DMS114 treated with DMSO at 0.1 percent for 48 hours (cell line): Measurements from ENCODE around the gene STX11.
"Not testable (repeated sequence)": the region's sequence is repeated elsewhere in the genome, so short reads cannot be mapped to it uniquely, and the experiment has no call there.

Experiments
- DNase-seq: peaks from one replicate; lab custom pipeline; 2025; ENCODE audit not compliant: unreplicated experiment; lab: John Stamatoyannopoulos, UW

STX11 gene

DNA sequence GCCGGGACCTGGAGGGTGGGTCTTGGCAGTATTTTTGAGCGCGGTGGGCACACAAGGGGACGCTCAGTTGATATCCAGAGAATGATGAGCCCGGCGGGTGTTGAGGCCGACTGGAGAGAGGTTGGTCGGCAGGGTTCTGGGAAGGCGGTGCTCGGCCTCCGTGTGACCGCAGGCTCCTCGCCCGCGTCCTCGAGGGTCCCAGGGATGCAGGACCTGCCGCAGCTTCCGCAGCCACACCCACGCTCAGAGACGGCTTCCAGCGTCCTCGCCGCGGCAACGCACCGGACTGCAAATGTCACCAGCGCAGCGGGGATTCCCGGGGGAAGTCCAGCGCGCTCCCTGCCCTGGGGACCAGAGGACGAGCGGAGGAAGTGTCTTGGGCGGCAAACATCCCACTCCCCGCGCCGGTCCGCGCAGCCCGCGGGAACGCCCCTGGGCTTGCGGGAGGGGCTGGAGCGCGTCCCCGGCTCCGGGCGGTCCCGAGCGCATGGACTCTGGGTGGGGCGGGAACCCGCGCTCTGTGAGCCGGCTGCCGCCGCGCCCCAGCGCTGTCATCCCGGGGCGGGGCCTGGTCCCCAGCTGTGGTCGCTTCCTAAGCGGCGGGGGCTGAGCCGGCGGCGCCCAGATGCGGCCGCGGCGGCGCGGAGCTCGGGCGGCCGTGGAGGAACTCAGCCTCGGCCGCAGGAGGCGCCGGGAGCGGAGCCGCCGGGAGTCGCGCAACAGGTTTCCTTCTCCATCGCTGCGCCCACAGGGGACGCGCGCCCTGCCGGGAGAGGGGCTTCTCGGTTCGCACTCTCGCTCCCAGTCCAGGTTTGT is at the start of gene STX11:
STX11 (plus strand) TSS at position 624 of the 816 bp plus-strand sequence. CDS start 36,111 bp downstream, outside the sequence.
- DNase-seq, result peak; percentile 6

DNA sequence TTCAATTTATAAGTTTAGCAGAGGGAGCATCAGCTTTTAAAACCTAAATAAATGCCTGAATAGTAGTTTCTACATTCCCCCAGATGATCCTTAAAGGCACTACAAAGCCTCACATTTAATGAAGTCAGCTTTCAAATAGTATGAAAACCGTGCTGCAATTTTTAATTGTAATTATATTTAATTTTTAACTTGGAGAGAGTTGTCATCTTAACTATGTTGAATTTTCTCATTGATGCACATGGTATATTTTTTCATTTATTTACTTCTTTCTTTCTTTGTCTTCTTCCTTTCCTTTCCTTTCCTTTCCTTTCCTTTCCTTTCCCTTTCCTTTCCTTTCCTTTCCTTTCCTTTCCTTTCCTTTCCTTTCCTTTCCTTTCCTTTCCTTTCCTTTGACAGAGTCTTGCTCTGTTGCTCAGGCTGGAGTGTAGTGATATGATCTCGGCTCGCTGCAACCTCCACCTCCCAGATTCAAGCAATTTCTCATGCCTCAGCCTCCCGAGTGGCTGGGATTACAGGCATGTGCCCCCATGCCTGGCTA is 47.2 kb upstream of the STX11 start:
- no peak for DNase-seq

GRCh38 chr6:144104488-144104887 is 45.8 kb upstream of the STX11 start:
- no peak for DNase-seq

- DNase-seq, result peak; percentile 43
Measured at GRCh38 chr6:144104898-144105487, 45.3 kb upstream of the STX11 start.

DNA sequence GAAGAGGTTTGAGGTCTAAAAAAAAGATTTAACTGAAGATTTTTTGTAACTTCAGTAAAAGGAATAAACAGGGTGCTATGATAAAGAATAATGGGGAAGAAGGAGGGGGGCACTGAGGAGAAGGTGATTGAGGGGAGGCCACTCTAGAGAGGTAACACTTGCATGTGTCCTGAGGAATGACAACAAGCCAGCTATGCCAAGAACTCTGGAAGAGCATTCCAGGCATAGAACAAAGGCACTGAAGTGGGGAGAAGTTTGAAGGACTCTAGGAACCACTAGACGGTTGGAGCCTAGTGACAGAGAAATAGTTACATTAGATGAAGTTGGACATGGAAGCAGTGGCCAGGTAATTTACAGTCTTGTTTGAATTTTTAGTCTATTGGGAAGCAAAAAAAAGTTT is 44.1 kb upstream of the STX11 start:
- DNase-seq, result no peak

- DNase-seq, result no peak
Measured at GRCh38 chr6:144110210-144110609, 40.1 kb upstream of the STX11 start.

DNA sequence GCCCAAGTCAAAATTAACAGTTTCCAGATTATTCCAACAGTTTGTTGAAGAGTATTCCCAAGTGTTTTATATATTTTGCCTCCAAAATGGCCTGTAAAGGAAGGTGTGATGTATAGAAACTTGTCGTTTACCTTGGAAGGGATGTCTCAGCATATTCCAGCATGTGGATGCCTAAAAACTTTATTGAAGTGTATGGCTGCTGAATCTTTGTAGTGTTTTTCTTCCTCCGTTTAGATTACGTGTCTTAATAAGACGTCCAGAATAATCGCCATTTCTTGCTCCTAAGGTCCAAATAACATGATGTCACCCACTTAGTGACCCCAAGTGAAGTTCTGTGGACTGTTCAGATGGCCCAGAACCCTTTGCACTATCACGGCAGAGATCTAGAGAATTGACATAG is 37.0 kb upstream of the STX11 start:
- DNase-seq, result no peak

DNA sequence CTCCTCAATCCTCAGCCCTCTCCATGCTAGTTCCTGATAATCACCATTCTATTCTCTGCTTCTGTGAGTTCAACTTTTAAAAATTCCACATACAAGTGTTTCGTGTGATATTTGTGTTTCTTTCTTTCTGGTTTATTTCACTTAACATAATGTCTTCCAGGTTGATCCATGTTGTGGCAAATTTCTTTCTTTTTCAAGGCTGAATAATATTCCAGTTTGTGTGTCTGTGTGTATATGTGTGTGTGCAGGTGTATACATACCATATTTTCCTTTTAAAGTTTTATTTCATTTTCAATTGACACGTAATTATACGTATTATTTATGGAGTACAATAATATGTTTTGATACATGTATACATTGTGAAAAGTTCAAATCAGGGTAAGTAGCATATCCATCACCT is 35.1 kb upstream of the STX11 start:
- no peak for DNase-seq

DNA sequence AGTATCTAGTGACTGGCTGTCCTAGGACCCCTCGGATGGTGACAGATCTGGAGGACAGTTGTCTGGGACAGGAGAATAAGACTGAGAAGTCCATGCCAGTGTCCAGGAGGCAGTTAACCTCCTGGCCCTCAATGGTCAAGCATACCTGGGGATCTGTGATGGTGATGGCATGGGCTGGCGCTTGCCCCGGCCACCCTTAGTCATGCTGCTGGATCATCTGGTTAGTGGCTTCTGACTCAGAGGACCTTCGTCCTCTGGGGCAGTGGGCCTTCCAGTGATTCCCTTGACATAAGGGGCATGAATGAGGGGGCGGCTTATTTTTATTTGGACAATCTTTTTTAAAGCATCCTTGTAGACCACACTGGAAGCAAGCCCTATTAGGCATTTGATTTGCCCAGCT is 30.9 kb upstream of the STX11 start:
- DNase-seq, result no peak

DNA sequence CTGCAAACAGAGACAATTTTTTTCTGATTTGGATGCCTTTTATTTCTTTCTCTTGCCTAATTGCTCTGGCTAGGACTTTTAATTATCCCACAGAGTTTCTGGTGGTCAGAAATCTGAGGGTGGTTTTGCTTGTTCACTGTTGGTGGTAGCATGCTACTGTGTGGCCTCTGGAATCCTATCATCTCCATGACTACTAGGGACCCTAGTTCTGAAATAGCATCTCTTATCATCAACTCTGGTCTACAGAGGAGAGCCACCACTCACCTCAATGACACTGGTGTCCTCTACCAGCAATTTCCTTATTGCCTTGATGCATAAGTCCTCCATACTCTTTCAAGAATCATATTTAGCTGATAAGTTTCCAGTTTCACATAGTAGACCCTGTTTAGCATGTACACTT is 27.5 kb upstream of the STX11 start:
- DNase-seq, result no peak

DNA sequence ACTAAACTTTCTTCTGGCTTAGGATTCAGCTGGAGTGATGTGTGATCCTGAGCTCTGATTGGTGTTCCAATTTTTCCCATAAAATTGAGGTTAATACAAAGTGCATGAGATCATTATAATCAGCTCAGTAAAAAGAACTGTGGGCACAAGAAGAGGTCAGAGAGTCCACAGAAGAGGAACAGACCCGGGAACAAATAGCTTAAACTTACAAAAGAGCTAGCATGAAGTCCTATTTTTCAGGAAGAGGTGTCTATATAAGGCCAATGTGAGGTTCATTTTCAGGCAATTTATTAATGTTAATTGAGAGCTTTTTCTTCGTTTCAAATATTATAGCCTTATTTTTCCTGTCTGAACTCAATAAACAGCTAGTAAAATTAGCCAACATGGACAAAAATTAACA is 26.9 kb upstream of the STX11 start:
- DNase-seq, result no peak

DNA sequence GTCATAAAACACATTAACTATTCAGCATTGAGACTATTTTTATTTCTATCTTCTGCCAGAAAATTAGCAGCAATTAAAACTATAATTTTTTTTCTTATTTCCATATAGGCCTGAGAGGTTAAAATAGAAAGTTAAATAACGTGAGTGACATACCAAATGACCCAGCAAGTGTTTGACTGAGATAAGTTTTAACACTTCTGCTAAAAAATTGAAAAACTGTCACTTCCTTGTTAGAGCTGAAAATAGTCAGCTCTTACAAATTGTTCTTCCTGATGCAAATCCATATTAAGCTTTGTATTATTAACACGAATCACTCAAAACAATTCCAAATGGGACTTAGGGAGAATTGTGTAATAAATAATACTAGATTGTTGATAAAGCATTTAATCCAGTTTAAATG is 26.5 kb upstream of the STX11 start:
- DNase-seq, result no peak

DNA sequence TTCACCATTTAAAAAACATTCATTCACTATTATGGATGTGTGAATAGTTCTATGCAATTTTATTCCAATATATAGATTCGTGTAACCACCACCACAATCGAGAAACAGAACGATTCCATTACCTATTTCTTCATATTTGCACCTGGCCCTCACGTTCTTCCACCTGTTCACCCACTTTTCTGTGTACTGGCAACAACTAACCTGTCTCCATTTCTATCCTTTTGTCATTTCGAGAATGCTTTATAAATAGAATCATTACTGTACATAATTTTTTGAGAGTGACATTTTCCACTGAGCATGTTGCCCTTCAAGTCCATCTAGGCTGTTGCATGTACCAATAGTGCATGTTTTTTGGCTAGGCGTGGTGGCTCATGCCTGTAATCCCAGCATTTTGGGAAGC is 23.2 kb upstream of the STX11 start:
- DNase-seq, result no peak

GRCh38 chr6:144129469-144129868 is 20.8 kb upstream of the STX11 start:
- no peak for DNase-seq

DNA sequence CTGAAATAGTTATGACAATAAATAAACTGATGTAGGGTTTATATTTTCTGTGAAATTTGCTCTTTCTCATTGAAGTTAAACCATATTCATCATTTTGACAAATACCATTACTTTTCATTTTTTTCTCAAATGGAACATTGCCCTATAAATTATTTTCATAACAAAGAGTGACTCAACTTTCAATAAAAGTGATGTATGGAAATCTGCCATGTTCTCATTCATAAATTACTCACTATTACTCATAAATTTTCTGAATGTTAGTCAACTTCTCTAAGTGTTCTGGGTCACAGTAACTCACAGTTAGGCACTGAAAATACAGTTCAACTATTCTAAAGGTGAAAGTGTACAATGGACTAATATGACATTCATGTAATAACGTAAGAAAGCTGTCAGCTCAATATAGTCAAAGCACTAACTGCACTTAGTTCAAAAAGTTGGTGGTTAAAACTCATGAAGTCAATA is 19.0 kb upstream of the STX11 start:
- no peak for DNase-seq

- DNase-seq, result not testable (repeated sequence)
Measured at GRCh38 chr6:144132167-144132690, 18.1 kb upstream of the STX11 start.

DNA sequence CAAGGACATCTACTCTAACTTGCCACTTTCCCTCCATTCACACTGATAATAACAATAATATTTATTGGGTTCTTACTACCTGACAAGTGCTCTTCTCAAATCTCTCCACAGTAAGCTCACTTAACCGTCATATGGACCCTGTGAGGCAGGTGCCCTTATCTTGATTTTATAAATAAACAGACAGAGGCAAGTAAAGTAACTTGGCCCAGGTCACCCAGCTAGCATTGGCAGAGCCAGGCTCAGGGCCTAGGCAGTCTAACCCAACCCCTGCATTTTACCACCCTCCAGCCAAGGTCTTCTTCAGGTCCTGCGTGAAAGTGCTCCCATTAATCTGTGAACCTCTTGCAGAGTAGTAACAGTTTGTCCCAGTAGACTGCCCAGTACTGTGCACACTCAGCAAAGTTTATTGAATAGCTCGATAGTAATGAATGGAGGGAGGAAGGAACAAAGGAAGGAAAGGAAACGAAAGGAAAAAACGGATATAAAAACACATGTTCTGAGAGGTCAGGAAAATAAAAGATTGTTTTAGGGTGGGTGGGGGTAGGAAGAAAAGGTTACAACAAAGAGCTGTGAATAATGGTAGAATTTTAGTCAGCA is 17.0 kb upstream of the STX11 start:
- no peak for DNase-seq

- no peak for DNase-seq
Measured at GRCh38 chr6:144134176-144134575, 16.1 kb upstream of the STX11 start.

DNA sequence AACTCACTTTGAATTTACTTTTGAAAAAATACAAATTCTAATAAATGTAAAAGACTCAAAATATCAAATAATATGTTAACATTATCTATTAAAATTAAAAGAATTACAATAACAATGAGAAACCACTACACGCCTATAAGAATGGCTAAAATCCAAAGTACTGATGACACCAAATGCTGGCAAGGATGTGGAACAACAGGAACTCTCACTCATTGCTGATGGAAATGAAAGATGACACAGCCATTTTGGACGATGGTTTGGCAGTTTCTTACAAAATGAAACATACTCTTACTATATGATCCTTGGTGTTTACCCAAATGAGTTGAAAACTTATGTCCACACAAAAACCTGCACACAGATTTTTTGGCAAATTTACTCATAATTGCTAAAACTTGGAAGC is 15.6 kb upstream of the STX11 start:
- no peak for DNase-seq

DNA sequence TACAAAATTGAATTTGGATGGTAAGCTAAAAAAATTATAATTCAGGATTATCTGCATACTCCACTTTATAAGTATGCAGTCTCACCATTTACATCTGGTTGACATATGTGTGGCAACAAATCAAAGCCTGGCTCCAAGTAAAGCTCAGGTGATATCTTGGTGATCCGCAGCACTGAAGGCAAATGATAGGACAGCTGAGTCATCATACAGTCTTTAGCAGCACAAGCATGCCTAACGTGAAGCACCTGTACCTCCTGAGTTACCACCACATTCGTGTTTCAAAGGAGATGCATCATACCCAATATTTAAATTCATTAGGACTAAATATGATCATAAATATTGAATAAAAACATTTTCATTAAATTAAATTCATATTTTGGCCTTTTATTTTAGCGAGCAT is 11.8 kb upstream of the STX11 start:
- DNase-seq, result no peak

DNA sequence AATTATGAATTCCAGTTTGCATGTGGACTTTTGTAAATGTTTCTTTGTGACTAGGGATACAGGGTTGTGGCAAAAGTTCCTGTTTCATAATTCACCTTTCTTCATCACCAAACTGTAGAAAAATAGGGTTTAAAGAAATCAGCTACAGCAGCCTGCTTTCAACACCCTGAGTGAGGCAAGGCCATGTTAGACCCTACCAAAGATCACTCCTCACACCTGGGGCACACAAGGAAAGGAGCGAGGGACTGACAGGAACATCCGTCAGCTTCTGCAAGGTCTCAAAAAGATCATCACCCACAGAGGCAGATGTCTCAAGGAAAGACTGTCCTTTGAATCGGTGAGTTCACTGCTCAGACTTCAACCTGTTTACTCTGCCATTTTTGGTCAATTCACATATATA is 10.5 kb upstream of the STX11 start:
- no peak for DNase-seq

- DNase-seq, result no peak
Measured at GRCh38 chr6:144140867-144141266, 9.4 kb upstream of the STX11 start.
